ENCODE measurements around the gene TEX51.

Gene TEX51

DNA sequence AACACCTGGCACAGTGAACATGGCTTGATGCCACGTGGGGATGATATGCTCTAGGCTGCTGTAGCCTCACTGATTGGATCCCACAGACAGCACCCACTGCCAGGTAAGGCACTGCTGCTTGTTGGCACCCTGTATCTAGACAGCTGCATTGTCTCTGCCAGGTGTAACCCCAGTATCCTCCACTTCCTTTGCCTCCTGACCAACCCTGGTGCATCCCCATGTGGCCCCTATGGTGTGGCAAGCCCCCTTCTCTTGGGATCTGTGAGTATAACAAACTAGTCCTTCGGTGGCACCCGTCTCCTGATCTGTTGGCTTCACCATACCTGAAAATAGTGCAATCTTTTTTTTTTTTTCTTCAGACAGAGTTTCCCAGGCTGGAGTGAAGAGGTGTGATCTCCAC lies 11.1 kb downstream of the TEX51 start:
- CTCF ChIA-PET: interaction anchor here (0.7 kb wide), 1 partner anchor 1275 kb away, joined by 5 read pairs; no protein-coding TSS in a partner anchor
- Mint-ChIP-seq H3K27me3 (no peaks in the 10 kb centered on the region), H3K27ac (no peak overlapping the region), H3K9me3 (no peaks in the 10 kb centered on the region), H3K36me3 (no peaks in the 10 kb centered on the region), H3K4me3 (no peak overlapping the region), H3K4me1 (no peaks in the 10 kb centered on the region)
- DNase-seq: no peak

DNA sequence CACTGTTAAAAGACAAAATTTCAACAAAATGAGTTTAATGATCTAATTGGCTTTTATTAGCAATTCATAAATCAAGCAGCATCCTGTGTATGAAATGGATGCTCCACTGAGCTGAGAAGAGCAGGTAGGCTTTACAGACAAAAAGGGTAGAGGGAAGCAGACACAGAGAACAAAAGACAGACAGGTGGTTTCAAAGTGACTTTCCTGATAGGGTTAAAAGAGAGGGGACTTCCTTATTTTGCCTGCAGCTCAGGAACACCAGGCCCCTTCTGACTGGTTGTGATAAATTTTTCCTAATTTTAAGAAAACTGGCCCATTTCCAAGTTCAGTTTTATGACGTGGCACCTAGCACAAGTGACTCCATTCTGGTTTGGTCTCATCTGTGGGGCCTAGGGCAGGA lies 11.9 kb downstream of the TEX51 start:
- Mint-ChIP-seq H3K27me3 (no peaks in the 10 kb centered on the region), H3K9me3 (no peaks in the 10 kb centered on the region), H3K4me1 (no peaks in the 10 kb centered on the region), H3K4me3 (no peak overlapping the region), H3K36me3 (no peaks in the 10 kb centered on the region), H3K27ac (no peak overlapping the region)
- CTCF ChIA-PET: interaction anchor here (0.7 kb wide), 1 partner anchor 1276 kb away, joined by 5 read pairs; no protein-coding TSS in a partner anchor
- no peak for DNase-seq

DNA sequence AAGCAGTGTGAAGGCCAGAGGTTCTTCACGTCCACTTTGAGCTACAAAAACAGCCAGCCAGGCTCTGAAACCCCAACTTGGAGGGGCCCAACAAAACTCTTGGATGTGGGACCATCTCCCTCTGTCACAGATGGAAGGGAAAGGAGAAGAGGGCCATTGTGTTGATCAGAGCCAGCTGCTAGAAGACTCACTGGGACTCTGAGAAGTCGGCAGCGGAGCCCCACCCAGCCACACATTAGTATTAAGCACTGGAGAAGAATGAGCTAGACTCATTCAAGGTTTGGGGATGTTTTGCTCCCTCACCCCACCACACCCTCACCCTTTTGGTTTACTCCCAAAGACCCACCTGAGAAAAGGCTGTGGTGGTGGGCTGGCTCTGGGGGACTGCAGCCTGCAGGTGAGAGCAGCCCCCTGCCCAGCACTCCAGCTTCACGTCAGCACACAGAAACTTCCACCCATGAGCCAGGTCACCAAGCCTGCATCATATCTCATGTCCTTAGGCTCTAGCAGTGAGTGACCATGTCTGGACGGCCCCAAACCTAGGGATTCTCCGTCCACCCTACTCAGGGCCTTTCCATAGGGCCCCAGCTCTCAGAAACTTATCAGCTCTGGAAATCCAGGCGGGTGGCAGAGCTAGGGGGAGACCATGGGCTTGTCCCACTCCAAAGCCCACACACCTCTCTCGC lies 12.6 kb downstream of the TEX51 start:
- Mint-ChIP-seq H3K27me3 (peaks cover 6% of the 10 kb centered on the region), H3K27ac (no peak overlapping the region), H3K36me3 (no peaks in the 10 kb centered on the region), H3K9me3 (no peaks in the 10 kb centered on the region), H3K4me3 (no peak overlapping the region), H3K4me1 (no peaks in the 10 kb centered on the region)
- CTCF ChIA-PET: no interaction called here
- DNase-seq: no peak

DNA sequence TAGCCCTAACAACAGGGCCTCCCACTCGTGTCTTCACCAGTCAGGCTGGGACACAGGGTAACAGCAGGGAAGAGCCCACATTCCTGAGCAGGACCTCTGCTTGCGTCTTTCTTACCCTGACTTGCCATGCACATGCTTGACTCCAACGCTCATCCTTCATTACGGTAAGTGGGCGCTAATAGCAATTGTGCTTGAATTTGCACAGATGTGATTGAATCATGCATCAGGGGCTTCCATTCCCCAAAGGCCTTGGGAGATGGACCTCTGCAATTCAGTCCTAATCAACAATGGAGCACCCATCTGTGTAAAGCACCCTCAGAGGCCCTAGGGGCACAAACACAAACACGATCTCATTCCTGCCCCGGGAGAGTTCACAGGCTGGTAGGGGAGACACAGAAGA lies 13.5 kb downstream of the TEX51 start:
- Mint-ChIP-seq H3K4me1 (no peaks in the 10 kb centered on the region), H3K27me3 (peaks cover 6% of the 10 kb centered on the region), H3K9me3 (no peaks in the 10 kb centered on the region), H3K27ac (no peak overlapping the region), H3K36me3 (no peaks in the 10 kb centered on the region), H3K4me3 (no peak overlapping the region)
- CTCF ChIA-PET: no interaction called here
- no peak for DNase-seq

DNA sequence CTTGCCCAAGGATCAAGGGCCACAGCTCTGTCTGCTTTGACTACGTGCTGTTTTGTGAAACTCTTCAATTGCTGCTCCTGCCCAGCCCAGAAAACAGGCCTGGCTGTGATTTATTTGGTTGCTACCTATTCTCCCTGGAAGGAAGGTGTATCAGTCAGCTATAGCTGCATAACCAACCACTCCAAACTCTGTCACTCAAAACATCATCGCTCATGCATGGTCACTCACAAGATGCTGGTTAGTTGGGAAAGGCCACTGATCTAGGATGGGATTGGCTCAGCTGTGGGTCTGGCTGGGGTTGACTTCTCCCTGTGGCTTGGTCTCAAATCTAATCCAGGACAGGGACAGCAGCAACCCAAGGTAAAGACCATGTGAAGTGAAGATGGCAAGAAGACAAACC lies 14.6 kb downstream of the TEX51 start:
- no peaks in the 10 kb centered on the region for H3K9me3 Mint-ChIP-seq
- CTCF ChIA-PET: no interaction called here

DNA sequence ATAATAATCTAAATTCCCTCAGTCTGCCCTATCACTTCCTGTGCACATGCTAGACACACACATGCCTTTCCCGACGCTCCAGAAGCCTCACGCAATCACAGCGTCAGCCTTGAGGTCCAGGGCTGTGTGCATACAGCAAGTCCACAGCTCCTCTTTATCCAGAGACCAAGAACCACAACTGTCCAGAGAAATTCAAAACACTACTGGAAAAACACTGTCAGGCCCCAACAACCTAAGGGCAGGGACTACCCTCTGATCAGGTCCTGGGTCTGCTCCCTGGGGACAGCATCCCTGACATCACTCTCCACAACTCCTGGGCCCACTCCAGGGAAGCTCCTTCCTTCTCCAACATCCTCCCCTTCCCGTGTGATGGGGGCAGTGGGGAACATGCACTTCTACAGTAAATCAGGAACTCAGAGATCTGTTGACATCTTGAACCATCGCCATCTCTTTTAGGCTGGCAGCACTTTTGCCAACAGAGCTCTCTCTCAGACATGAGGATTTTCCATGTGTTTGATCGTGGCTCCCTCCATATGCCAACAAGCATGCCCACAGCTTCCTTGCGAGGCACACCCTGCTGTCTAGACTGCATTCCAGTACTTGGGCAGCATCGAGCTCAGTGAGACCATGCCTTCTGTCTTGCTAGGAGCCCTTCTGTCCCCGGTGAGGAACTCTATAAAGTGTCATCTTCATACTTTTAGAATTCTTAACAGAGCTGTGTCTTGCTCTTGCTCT lies 15.4 kb downstream of the TEX51 start:
- H3K9me3 Mint-ChIP-seq: no peaks in the 10 kb centered on the region
- no peak for DNase-seq
- H3K27me3 Mint-ChIP-seq: peaks cover 6% of the 10 kb centered on the region
- no peak overlapping the region for H3K27ac Mint-ChIP-seq
- CTCF ChIA-PET: no interaction called here
- no peaks in the 10 kb centered on the region for H3K36me3 Mint-ChIP-seq
- H3K4me1 Mint-ChIP-seq: no peaks in the 10 kb centered on the region
- H3K4me3 Mint-ChIP-seq: no peak overlapping the region

More for the DNA sequence above, 14.6 kb downstream of the TEX51 start:
- Mint-ChIP-seq H3K4me3 (no peak overlapping the region), H3K36me3 (no peaks in the 10 kb centered on the region), H3K27me3 (peaks cover 6% of the 10 kb centered on the region), H3K27ac (no peak overlapping the region), H3K4me1 (no peaks in the 10 kb centered on the region)
- no peak for DNase-seq

DNA sequence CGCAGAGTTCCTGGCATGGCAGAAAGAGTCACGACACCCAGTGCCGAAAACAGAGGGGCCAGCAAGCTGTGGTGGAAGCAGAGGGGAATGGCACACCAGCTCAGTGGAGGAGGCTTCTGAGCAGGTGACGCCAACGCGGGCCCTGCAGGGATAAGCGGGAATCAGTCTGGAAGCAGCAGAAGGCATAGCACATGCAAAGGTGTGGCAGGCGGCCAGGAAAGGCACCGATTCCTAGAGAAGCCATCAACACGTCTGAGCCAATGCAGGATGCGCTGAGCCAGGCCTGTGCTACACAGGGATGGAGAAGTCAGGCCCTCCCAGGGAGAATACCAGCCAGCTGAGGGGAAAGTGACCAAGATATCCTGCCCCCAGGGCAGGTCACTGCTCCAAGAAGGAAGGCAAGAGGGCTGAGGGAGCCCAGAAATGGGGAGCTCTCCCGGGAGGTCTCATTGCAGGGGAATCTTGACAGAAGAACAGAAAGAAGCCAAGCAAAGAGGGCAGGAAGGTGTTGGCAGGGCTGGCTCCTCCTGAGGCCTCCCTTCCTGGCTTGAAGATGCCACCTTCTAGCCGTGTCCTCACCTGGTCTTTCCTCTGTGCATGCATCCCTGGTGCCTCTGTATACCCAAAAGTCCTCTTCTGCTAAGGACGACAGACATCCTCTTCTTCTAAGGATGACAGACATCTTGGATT lies 16.3 kb downstream of the TEX51 start:
- Mint-ChIP-seq H3K27ac (no peak overlapping the region), H3K36me3 (no peaks in the 10 kb centered on the region), H3K9me3 (no peaks in the 10 kb centered on the region), H3K4me3 (no peak overlapping the region), H3K4me1 (no peaks in the 10 kb centered on the region), H3K27me3 (peaks cover 6% of the 10 kb centered on the region)
- CTCF ChIA-PET: no interaction called here
- no peak for DNase-seq

DNA sequence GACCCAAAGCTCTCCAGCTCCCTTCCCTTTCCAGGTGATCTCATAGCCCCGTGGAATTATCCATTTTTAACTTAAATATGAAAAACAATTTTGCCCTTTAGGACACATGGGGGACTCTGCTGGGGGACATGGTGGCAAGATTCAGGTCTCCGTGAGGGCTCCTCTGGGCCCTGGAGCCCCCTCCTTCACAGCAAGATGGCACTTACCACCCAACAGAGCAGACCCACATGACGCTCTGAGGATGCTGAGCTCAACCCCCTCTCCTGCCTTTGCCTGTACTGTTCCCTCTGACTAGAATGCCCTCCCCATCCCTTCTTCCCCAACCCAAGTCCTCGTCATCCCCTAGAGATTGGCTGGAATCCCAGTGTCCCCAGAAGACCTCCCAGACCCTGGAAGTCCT lies 17.2 kb downstream of the TEX51 start:
- Mint-ChIP-seq H3K27me3 (peaks cover 6% of the 10 kb centered on the region), H3K36me3 (no peaks in the 10 kb centered on the region), H3K9me3 (no peaks in the 10 kb centered on the region), H3K4me3 (no peak overlapping the region), H3K27ac (no peak overlapping the region), H3K4me1 (no peaks in the 10 kb centered on the region)
- CTCF ChIA-PET: no interaction called here
- DNase-seq: no peak

DNA sequence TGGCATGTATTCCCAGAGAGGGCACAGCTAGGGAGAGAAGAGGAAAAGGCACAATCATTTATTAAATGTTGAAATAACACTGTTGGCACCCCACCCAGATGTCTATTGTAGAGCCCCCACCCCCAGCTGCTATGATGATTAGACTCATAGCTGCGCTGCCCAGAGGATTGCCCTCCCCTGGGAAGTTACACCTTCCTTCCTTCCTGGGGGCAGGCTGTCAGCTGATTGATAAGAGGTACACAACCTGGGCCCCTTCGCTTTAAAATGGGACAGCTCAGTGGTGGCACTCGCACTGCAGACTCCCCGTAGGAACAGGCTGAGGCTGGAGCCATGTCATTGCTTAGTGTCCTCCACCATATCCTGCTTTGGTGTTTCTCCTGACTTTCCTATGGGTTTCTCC lies 18.1 kb downstream of the TEX51 start:
- Mint-ChIP-seq H3K9me3 (no peaks in the 10 kb centered on the region), H3K4me3 (no peak overlapping the region), H3K36me3 (no peaks in the 10 kb centered on the region), H3K27me3 (peaks cover 6% of the 10 kb centered on the region), H3K4me1 (no peaks in the 10 kb centered on the region), H3K27ac (no peak overlapping the region)
- no peak for DNase-seq
- CTCF ChIA-PET: no interaction called here

DNA sequence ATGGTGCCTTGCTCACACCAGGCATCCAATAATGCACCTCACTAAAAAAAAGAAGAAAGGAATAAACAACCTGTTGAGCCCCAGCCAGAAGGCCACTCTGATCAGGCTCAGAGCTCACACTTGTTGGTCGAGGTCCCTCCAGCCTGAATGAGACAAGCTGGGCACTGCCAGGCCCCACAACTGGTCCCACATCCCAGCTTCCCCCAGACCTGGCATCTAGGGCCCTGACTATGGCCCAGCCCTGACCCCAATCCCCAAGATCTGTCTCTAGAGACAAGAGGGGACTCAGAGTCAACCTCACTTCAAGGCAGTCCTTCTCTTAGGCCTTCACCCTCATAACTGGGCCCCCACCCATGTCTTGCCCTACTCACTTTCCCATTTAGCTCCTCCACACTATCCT lies 22.4 kb downstream of the TEX51 start:
- H3K27me3 Mint-ChIP-seq: peaks cover 6% of the 10 kb centered on the region
- no peaks in the 10 kb centered on the region for H3K36me3 Mint-ChIP-seq
- H3K9me3 Mint-ChIP-seq: no peaks in the 10 kb centered on the region
- H3K4me1 Mint-ChIP-seq: no peaks in the 10 kb centered on the region
- CTCF ChIA-PET: no interaction called here
- H3K27ac Mint-ChIP-seq: no peak overlapping the region
- no peak overlapping the region for H3K4me3 Mint-ChIP-seq
- no peak for DNase-seq

DNA sequence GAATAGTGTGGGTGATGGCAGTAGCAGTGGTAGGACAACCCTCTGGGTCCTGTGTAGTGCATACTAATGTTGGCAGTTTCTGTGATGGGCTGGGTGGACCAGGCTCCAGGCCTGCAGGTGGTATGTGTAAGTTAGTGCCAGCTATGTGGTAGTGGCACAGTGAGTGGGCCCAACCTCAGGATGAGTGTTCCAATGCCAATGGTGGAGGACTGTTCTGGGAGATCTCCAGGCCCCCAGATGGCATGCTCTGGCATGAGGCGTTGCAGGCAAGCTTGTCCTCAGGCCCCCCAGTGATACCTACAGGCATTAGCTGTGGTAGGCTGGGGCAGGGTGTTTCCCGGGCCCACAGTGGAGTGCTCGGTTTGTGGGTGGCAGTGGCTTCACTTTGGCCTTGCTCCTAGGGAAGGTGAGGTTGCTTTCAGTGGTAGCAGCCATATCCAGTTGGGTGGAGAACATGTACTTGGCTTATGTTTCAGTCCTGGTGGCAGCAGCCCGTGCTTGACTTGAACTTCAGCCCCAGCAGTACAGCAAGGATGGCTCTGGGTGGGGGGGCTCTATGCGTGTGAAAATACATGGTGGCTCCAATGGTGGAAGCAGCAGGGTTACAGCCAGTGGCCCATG lies 32.4 kb downstream of the TEX51 start:
- Mint-ChIP-seq H3K4me1 (no peaks in the 10 kb centered on the region), H3K4me3 (no peak overlapping the region), H3K27me3 (peaks cover 17% of the 10 kb centered on the region), H3K36me3 (no peaks in the 10 kb centered on the region), H3K27ac (no peak overlapping the region), H3K9me3 (no peaks in the 10 kb centered on the region)
- CTCF ChIA-PET: interaction anchor here (1.2 kb wide), 1 partner anchor 41 kb away, joined by 3 read pairs; no protein-coding TSS in a partner anchor
- DNase-seq: no peak

DNA sequence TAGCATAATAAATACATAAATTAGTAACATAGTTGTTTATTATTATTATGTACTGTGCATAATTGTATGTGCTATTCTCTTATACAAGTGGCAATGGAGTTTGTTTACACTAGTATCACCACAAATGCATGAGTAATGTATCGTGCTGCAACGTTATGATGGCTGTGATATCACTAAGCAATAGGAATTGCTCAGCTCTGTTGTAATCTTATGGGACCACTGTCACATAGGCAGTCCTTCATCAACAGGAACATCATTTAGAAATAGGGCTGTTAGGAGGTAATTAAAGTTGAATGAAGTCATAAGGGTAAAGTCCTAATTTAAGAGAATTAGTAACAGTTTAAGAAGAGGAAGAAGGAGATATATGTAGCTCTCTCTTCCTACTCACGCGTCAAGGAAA lies 33.8 kb downstream of the TEX51 start:
- Mint-ChIP-seq H3K36me3 (no peaks in the 10 kb centered on the region), H3K4me3 (no peak overlapping the region), H3K27ac (no peak overlapping the region), H3K9me3 (no peaks in the 10 kb centered on the region), H3K27me3 (peaks cover 16% of the 10 kb centered on the region), H3K4me1 (no peaks in the 10 kb centered on the region)
- DNase-seq: no peak
- CTCF ChIA-PET: no interaction called here

DNA sequence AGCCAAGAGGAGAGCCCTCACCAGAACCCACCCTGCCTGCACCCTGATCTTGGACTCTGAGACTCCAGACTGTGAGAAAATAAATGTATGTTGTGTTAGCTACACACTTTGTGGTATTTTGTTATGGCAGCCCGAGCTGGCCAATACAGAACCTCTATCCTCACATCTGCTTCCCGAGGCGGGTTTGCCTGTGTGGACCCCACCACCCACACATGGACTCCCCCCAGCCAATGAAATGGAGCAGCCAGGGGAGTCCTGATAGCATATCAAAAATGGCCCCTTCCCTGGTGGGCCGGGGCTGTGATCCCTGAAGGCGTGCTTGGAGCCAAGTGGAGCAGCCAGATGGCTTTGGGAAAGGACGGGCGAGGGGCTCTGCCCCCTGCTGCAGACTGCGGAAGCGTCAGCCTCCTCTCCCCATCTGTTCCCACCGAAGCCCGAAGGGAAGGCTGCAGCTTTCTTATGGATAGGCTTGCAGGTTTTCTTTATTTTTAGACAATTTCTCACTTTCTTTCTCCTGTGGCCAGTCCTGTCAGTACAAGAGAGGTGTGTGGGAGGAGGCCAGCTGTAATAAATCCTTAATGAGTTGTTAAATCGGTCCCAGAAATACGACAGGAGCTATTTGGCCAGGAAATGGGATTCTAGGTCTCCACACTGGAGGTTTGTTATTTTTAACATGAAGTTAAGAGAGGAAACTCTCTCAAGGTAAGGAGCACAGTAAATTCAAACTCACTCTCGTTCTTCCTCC lies 34.4 kb downstream of the TEX51 start:
- no peaks in the 10 kb centered on the region for H3K9me3 Mint-ChIP-seq
- no peaks in the 10 kb centered on the region for H3K36me3 Mint-ChIP-seq
- no peak for DNase-seq
- H3K4me1 Mint-ChIP-seq: no peaks in the 10 kb centered on the region
- H3K4me3 Mint-ChIP-seq: no peak overlapping the region
- CTCF ChIA-PET: no interaction called here
- peaks cover 21% of the 10 kb centered on the region for H3K27me3 Mint-ChIP-seq
- H3K27ac Mint-ChIP-seq: no peak overlapping the region

DNA sequence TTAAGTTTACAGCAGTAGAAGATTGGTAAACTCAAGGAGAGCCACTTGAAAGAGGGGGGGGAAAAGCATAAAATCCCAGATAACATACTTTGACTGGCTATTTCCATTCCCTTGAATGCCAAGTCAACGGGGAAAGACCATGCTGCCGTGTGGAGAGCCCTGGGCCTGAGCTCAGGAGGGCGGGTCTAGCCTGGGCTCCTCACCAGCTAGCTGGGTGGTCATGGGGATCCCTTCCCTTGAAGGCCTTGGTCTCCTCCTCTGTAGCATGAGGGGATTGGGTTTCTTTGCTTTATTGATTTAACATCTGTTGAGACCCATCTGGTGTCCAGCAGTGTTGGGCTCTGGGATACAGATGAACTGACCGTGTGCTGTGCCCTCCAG lies 35.0 kb downstream of the TEX51 start:
- Mint-ChIP-seq H3K27ac (no peak overlapping the region), H3K9me3 (no peaks in the 10 kb centered on the region), H3K4me1 (no peaks in the 10 kb centered on the region), H3K36me3 (no peaks in the 10 kb centered on the region), H3K4me3 (no peak overlapping the region), H3K27me3 (peaks cover 24% of the 10 kb centered on the region)
- CTCF ChIA-PET: no interaction called here
- DNase-seq: no peak

All from activated naive CD4-positive, alpha-beta T cell treated with anti-CD3 and anti-CD28 coated beads, Interleukin-2, amount 10 ng/mL, durations not matched to agents 7 days and 5 days (primary cell).